Fibroblast of lung (primary cell): ENCODE data around the gene MDFIC2. TPM values are rescaled to one million over a fixed set of nuclear protein-coding genes. Genes with fewer than 3 reads are reported as not detected.

Experiments used
- DNase-seq, 2 donors: peaks; one replicate each; pipeline versions ENCODE4 v3.0.0 to v3.0.0-alpha.2; 2010; ENCODE audit warnings: low read depth in 2 of 2
- H2AFZ ChIP-seq: 2 replicates; pipeline ENCODE4 v1.5.1; 2012; ENCODE audit warnings: low read length, control low read depth, inconsistent platforms
- H3K27ac ChIP-seq: 2 replicates; pipeline ENCODE4 v1.5.1; 2011; ENCODE audit warnings: low read length, control low read depth; ENCODE audit not compliant: insufficient read depth
- H3K27me3 ChIP-seq: 2 replicates; pipeline ENCODE4 v1.5.1; 2011; ENCODE audit warnings: mild to moderate bottlenecking, low read length; ENCODE audit not compliant: control insufficient read depth, insufficient read depth
- H3K36me3 ChIP-seq: 2 replicates; pipeline ENCODE4 v1.5.1; 2011; ENCODE audit warnings: low read length; ENCODE audit not compliant: control insufficient read depth, insufficient read depth
- H3K4me1 ChIP-seq: 2 replicates; pipeline ENCODE4 v1.5.1; 2011; ENCODE audit warnings: low read length; ENCODE audit not compliant: control insufficient read depth, insufficient read depth; ENCODE audit errors: extremely low read depth
- H3K4me2 ChIP-seq: 2 replicates; pipeline ENCODE4 v1.5.1; 2011; ENCODE audit warnings: low read length, control low read depth; ENCODE audit not compliant: insufficient read depth; ENCODE audit errors: extremely low read depth
- H3K4me3 ChIP-seq, 4 experiments: fragments of 200-600 bp in 1 of 4; sonication (generic) in 1 of 4; replicated peaks in 1 of 4; 2 replicates each; pipeline ENCODE4 v1.5.1; 2011 to 2016; ENCODE audit warnings: low read length in 4 of 4, low read depth in 3 of 4, mild to moderate bottlenecking in 3 of 4, control low read depth in 2 of 4, inconsistent platforms in 1 of 4, mixed read lengths in 1 of 4; ENCODE audit not compliant: insufficient read depth in 1 of 4; ENCODE audit errors: control extremely low read depth in 1 of 4
- H3K79me2 ChIP-seq: 2 replicates; pipeline ENCODE4 v1.5.1; 2012; ENCODE audit warnings: mild to moderate bottlenecking, low read length, inconsistent platforms; ENCODE audit not compliant: control insufficient read depth, insufficient read depth
- H3K9ac ChIP-seq: 2 replicates; pipeline ENCODE4 v1.5.1; 2011; ENCODE audit warnings: mild to moderate bottlenecking, low read length, control low read depth; ENCODE audit not compliant: insufficient read depth
- H3K9me3 ChIP-seq: 2 replicates; pipeline ENCODE4 v1.5.1; 2012; ENCODE audit warnings: low read depth, low read length; ENCODE audit not compliant: control insufficient read depth, insufficient read depth
- H4K20me1 ChIP-seq: 2 replicates; pipeline ENCODE4 v1.5.1; 2011; ENCODE audit warnings: low read length; ENCODE audit not compliant: control insufficient read depth, insufficient read depth; ENCODE audit errors: extremely low read depth
- CTCF ChIP-seq, 2 donors: IDR thresholded peaks in 1 of 2; conservative IDR thresholded peaks in 1 of 2; 1 replicate in 1 of 2; 2 replicates in 1 of 2; pipeline ENCODE4 v1.5.1; 2011 to 2012; ENCODE audit warnings: low read length in 2 of 2, control low read depth in 1 of 2, inconsistent platforms in 1 of 2, low read depth in 1 of 2, mild to moderate bottlenecking in 1 of 2
- EZH2 ChIP-seq: IDR thresholded peaks from 2 replicates; pipeline ENCODE4 v1.5.1; 2012; ENCODE audit warnings: low read length, control low read depth, mild to moderate bottlenecking; ENCODE audit errors: missing control alignments
- polyA plus RNA-seq, 2 donors: library from polyadenylated mRNA; depleted of rRNA in 1 of 2; stranded (reverse) in 1 of 2; unstranded in 1 of 2; fragments of >200 nt; gene quantifications; 2 replicates each; pipeline ENCODE4 v1.2.1, GENCODE V29; 2011 to 2012; ENCODE audit warnings: missing spikeins in 1 of 2
- total RNA-seq: library from RNA; depleted of rRNA; stranded (reverse); fragments of >200 nt; gene quantifications from 2 replicates; pipeline ENCODE4 v1.2.1, GENCODE V29; 2014

Gene MDFIC2
- total and polyA plus RNA-seq, 2 donors (not counting 1 experiment from before 2014, with no cell fraction given) = not detected

- peak; percentile 6 to 78 for DNase-seq
- Histone ChIP-seq H3K4me1 (no peaks in the 10 kb centered on the region), H3K4me2 (no peak overlapping the region), H3K4me3 (no peak overlapping the region), H3K27ac (no peak overlapping the region), H3K36me3 (no peaks in the 10 kb centered on the region), H3K9ac (no peak overlapping the region), H3K79me2 (no peaks in the 10 kb centered on the region), H4K20me1 (no peaks in the 10 kb centered on the region), H3K9me3 (no peaks in the 10 kb centered on the region), H2AFZ (no peak overlapping the region), H3K27me3 (no peaks in the 10 kb centered on the region)
- no peak for TF ChIP-seq EZH2
- TF ChIP-seq CTCF (conservative IDR thresholded peaks at IDR 0.05 in 1 of 2, IDR thresholded peaks at IDR 0.05 in 1 of 2; ENCODE audit: low read depth in 1 of 2, low read length in 2 of 2) = no peak
Measured at GRCh38 chr3:70249509-70250160, 62.8 kb downstream of the MDFIC2 start.

- H3K27me3 ChIP-seq = no peaks in the 10 kb centered on the region
- H3K36me3 ChIP-seq = no peaks in the 10 kb centered on the region
- H3K4me1 ChIP-seq = no peaks in the 10 kb centered on the region
- no peak overlapping the region for H2AFZ ChIP-seq
- H3K27ac ChIP-seq = no peak overlapping the region
- DNase-seq = no peak
- no peaks in the 10 kb centered on the region for H3K9me3 ChIP-seq
- H3K79me2 ChIP-seq = no peaks in the 10 kb centered on the region
- H3K9ac ChIP-seq = no peak overlapping the region
- no peak overlapping the region for H3K4me3 ChIP-seq
- TF ChIP-seq EZH2 (no peak), CTCF (conservative IDR thresholded peaks at IDR 0.05 in 1 of 2, IDR thresholded peaks at IDR 0.05 in 1 of 2; ENCODE audit: low read depth in 1 of 2, low read length in 2 of 2) (no peak)
- H4K20me1 ChIP-seq = no peaks in the 10 kb centered on the region
- H3K4me2 ChIP-seq = no peak overlapping the region
Measured at GRCh38 chr3:70248856-70249255, 63.6 kb downstream of the MDFIC2 start.

GRCh38 chr3:70247955-70248354, 64.5 kb downstream of the MDFIC2 start:
- H3K4me2 ChIP-seq = no peak overlapping the region
- TF ChIP-seq CTCF (conservative IDR thresholded peaks at IDR 0.05 in 1 of 2, IDR thresholded peaks at IDR 0.05 in 1 of 2; ENCODE audit: low read depth in 1 of 2, low read length in 2 of 2) (no peak), EZH2 (no peak)
- H3K27ac ChIP-seq = no peak overlapping the region
- H3K4me3 ChIP-seq = no peak overlapping the region
- no peaks in the 10 kb centered on the region for H3K79me2 ChIP-seq
- no peaks in the 10 kb centered on the region for H3K27me3 ChIP-seq
- no peak overlapping the region for H2AFZ ChIP-seq
- H3K36me3 ChIP-seq = no peaks in the 10 kb centered on the region
- no peaks in the 10 kb centered on the region for H3K4me1 ChIP-seq
- no peaks in the 10 kb centered on the region for H4K20me1 ChIP-seq
- DNase-seq = peak in 1 of 2 donors; percentile 7
- H3K9me3 ChIP-seq = no peaks in the 10 kb centered on the region
- H3K9ac ChIP-seq = no peak overlapping the region
